MM.1S (cell line): ENCODE measurements around the gene WDR1.

Experiments
- DNase-seq: peaks from one replicate; pipeline ENCODE4 v3.0.0-alpha.2; 2015
- H2AFZ ChIP-seq: fragments of 300-600 bp; sonication (generic); 2 replicates; pipeline ENCODE4 v1.6.0; 2016; ENCODE audit warnings: antibody characterized with exemption, low read length
- H3F3A ChIP-seq: fragments of 300-600 bp; sonication (generic); 2 replicates; pipeline ENCODE4 v1.6.1; 2016; ENCODE audit warnings: mild to moderate bottlenecking, antibody characterized with exemption, low read length, moderate library complexity, mixed read lengths; ENCODE audit not compliant: insufficient read depth
- H3K27ac ChIP-seq: fragments of 300-600 bp; sonication (generic); 2 replicates; pipeline ENCODE4 v1.5.1; 2016; ENCODE audit warnings: mild to moderate bottlenecking, low read length
- H3K27me3 ChIP-seq: fragments of 300-600 bp; sonication (generic); replicated peaks from 2 replicates; pipeline ENCODE4 v1.6.0; 2016; ENCODE audit warnings: low read length; ENCODE audit not compliant: insufficient read depth
- H3K36me3 ChIP-seq: fragments of 300-600 bp; sonication (generic); replicated peaks from 2 replicates; pipeline ENCODE4 v1.6.1; 2016; ENCODE audit warnings: mild to moderate bottlenecking, low read length, mixed read lengths; ENCODE audit not compliant: insufficient read depth
- H3K4me1 ChIP-seq: fragments of 300-600 bp; sonication (generic); 2 replicates; pipeline ENCODE4 v1.6.1; 2016; ENCODE audit warnings: low read length, mixed read lengths
- H3K4me2 ChIP-seq: fragments of 300-600 bp; sonication (generic); 2 replicates; pipeline ENCODE4 v1.6.0; 2016; ENCODE audit warnings: low read depth, low read length
- H3K4me3 ChIP-seq: fragments of 300-600 bp; sonication (generic); 2 replicates; pipeline ENCODE4 v1.5.1; 2016; ENCODE audit warnings: low read length, mixed read lengths
- H3K79me2 ChIP-seq: fragments of 300-600 bp; sonication (generic); 2 replicates; pipeline ENCODE4 v1.6.1; 2016; ENCODE audit warnings: mixed run types, low read length, mixed read lengths
- H3K9ac ChIP-seq: fragments of 300-600 bp; sonication (generic); 2 replicates; pipeline ENCODE4 v1.6.1; 2016; ENCODE audit warnings: low read length, mixed read lengths
- H3K9me2 ChIP-seq: fragments of 300-600 bp; sonication (generic); replicated peaks from 2 replicates; pipeline ENCODE4 v1.6.1; 2016; ENCODE audit warnings: mild to moderate bottlenecking, low read length, mixed read lengths; ENCODE audit not compliant: insufficient read depth
- H3K9me3 ChIP-seq: fragments of 300-600 bp; sonication (generic); replicated peaks from 2 replicates; pipeline ENCODE4 v1.6.1; 2016; ENCODE audit warnings: mild to moderate bottlenecking, low read length, mixed read lengths; ENCODE audit not compliant: insufficient read depth
- H4K20me1 ChIP-seq: fragments of 300-600 bp; sonication (generic); 2 replicates; pipeline ENCODE4 v1.6.1; 2016; ENCODE audit warnings: mild to moderate bottlenecking, low read length, moderate library complexity, mixed read lengths; ENCODE audit not compliant: insufficient read depth
- CTCF ChIP-seq: fragments of 300-600 bp; sonication (generic); IDR thresholded peaks from 2 replicates; pipeline ENCODE4 v1.5.1; 2016; ENCODE audit warnings: antibody characterized with exemption, low read length, mixed read lengths
- EZH2 ChIP-seq: fragments of 300-600 bp; sonication (generic); optimal IDR thresholded peaks from 2 replicates; pipeline ENCODE3; 2017; ENCODE audit warnings: low read depth, mild to moderate bottlenecking, antibody characterized with exemption, low read length, mixed read lengths
- EZH2phosphoT487 ChIP-seq: fragments of 300-600 bp; sonication (generic); IDR thresholded peaks from 2 replicates; pipeline ENCODE4 v1.6.1; 2018; ENCODE audit warnings: antibody characterized with exemption, low read length

WDR1 gene

GRCh38 chr4:10087152-10087791 is 29.3 kb downstream of the WDR1 start:
- Histone ChIP-seq H2AFZ (no peak overlapping the region), H3K9ac (no peak overlapping the region), H3K4me1 (no peaks in the 10 kb centered on the region), H3K4me2 (no peak overlapping the region), H3F3A (no peaks in the 10 kb centered on the region), H4K20me1 (no peaks in the 10 kb centered on the region), H3K27ac (no peak overlapping the region), H3K9me3 (no peaks in the 10 kb centered on the region), H3K4me3 (no peak overlapping the region), H3K27me3 (no peaks in the 10 kb centered on the region), H3K36me3 (peaks cover 40% of the 10 kb centered on the region), H3K9me2 (no peaks in the 10 kb centered on the region), H3K79me2 (peaks cover 70% of the 10 kb centered on the region)
- no peak for TF ChIP-seq EZH2phosphoT487
- no peak for TF ChIP-seq CTCF
- DNase-seq: no peak

GRCh38 chr4:10086506-10087120 is 30.0 kb downstream of the WDR1 start:
- peaks cover 63% of the 10 kb centered on the region for H3K79me2 ChIP-seq

GRCh38 chr4:10085828-10086505 is 30.6 kb downstream of the WDR1 start:
- no peak for DNase-seq
- TF ChIP-seq EZH2 (no peak), CTCF (no peak), EZH2phosphoT487 (no peak)
- peaks cover 57% of the 10 kb centered on the region for H3K79me2 ChIP-seq
- H3F3A ChIP-seq: no peaks in the 10 kb centered on the region
- H2AFZ ChIP-seq: no peak overlapping the region
- no peak overlapping the region for H3K27ac ChIP-seq
- H3K9me2 ChIP-seq: no peaks in the 10 kb centered on the region
- H3K27me3 ChIP-seq: no peaks in the 10 kb centered on the region
- H3K9me3 ChIP-seq: no peaks in the 10 kb centered on the region
- no peaks in the 10 kb centered on the region for H3K4me1 ChIP-seq
- no peak overlapping the region for H3K4me3 ChIP-seq
- peaks cover 34% of the 10 kb centered on the region for H3K36me3 ChIP-seq
- H4K20me1 ChIP-seq: no peaks in the 10 kb centered on the region
- no peak overlapping the region for H3K4me2 ChIP-seq
- no peak overlapping the region for H3K9ac ChIP-seq

More at GRCh38 chr4:10086506-10087120, 30.0 kb downstream of the WDR1 start:
- no peaks in the 10 kb centered on the region for H3K27me3 ChIP-seq
- no peaks in the 10 kb centered on the region for H3K4me1 ChIP-seq
- H3K9me3 ChIP-seq: no peaks in the 10 kb centered on the region
- no peak overlapping the region for H3K9ac ChIP-seq
- H3K36me3 ChIP-seq: peaks cover 39% of the 10 kb centered on the region
- TF ChIP-seq CTCF (no peak), EZH2phosphoT487 (no peak), EZH2 (no peak)
- no peak for DNase-seq
- no peak overlapping the region for H3K4me2 ChIP-seq
- H3K9me2 ChIP-seq: no peaks in the 10 kb centered on the region
- no peaks in the 10 kb centered on the region for H3F3A ChIP-seq
- no peak overlapping the region for H3K27ac ChIP-seq
- H3K4me3 ChIP-seq: no peak overlapping the region
- no peaks in the 10 kb centered on the region for H4K20me1 ChIP-seq
- no peak overlapping the region for H2AFZ ChIP-seq
